ENCODE measurements around the gene QRICH2.
"Not testable (repeated sequence)": the region's sequence is repeated elsewhere in the genome, so short reads cannot be mapped to it uniquely, and the experiment has no call there.

QRICH2 gene

GRCh38 chr17:76246080-76247066 lies 61.7 kb downstream of the QRICH2 start:
- DNase-seq, result peak; percentile 42

DNA sequence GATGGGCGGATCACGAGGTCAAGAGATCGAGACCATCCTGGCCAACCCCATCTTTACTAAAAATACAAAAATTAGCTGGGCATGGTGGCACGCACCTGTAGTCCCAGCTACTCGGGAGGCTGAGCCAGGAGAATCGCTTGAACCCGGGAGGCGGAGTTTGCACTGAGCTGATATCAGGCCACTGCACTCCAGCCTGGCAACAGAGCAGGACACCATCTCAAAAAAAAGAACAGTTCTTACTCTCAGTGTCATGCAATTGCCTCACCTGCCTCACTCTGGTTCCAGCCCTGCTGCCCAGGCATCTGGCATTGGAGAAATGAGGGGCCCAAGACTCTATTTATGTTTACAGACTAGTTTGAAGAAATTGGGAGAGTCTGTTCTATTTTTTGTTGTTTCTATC lies 63.4 kb downstream of the QRICH2 start:
- DNase-seq, result not testable (repeated sequence)

DNA sequence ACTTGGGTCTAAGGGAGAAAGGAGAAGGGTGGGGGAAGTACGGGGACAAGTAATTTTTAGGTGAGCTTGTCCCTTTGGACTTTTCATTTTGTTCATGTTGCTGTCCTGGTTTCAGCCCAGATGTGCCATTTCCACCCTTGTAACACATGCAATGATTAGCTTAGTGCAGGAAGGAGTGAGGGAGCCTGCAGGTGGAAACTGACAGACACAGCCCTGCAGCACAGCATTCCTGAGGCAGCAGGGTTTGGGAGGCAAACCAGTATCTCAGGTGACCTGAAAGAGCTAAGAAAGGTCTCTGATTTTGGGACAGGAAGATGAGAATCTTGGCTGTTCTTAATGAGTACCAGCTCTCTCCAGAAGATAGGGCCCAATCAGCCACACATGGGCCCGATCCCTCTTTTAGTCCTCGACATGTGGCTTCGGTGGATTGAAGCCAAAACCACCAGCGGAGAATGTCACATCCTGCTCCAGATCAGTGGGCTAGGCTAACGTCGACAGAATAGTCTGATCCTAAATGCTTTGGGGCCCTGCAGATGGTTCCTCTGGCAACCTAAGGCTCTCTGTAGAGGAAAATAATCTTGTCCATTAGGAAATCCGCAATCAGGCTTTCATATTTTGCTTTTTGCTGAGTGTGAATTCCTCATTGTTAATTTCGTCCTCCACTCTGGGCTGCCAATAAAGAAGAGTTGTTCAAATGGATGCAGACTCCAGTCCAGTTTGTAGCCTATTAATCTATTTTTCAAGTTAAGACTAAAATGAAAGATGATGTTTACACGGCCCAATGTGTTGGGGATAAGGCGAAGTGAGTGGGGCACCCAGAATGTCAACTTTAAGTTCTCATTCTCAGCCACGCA lies 64.0 kb downstream of the QRICH2 start:
- no peak for DNase-seq

- DNase-seq, result no peak
Measured at GRCh38 chr17:76241691-76242255, 66.3 kb downstream of the QRICH2 start.

DNA sequence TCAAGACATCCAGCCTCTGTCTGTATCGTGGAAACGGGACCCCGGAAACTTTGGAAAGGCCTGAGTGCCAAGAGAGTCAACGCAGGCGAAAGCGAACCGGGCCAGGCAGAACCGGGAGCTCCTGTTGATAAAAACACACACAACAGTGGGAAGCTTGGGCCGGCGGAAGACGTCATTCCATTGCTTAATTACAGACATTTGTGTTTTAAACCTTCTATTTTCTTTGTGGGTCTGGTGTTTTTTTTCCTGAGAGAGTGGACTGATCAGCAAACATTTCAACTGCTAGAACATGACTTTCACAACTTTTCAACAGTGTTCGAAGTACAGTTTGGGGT lies 66.9 kb downstream of the QRICH2 start:
- no peak for DNase-seq

DNA sequence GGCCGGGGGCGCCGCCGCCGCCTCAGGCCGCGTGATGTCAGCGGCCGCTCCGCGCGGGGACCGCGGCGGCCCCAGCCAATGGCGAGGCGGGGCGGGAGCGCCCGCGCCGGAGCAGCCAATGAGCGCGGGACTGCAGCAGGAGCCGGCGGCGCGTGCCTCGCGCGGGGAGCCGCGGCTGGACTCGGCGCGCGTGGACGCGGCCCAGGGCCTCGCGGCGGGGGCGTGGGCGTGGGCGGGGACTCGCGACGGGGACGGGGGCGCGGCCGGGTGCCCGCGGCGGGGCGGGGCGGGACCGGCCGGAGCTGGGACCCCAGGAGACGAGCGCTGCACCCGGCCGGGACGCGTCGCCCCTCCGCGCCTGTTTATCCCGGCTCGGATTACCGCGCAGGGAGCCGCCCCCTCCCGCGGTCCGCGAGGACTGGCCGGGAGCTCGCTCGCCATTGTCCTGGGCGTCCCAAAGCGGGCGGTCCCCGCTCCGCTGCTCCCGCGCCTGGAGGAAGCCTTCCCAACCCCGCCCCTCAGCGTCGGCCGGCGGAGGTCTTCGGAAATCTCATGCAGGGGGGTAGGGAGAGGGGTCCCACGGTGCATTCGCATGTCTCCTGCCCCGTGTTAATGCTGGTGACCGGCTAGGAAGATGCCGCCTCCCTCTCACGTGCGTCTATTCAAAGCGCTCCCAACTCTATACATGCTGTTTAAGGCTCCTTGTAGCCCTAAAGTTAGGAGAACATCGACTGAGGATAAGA lies 67.4 kb downstream of the QRICH2 start, which contains the start of gene RNF157:
TSS of gene RNF157 (minus strand) at position 33 of the 743 bp plus-strand sequence. CDS start 253 bp downstream, outside the sequence.
- DNase-seq, result peak; percentile 82

DNA sequence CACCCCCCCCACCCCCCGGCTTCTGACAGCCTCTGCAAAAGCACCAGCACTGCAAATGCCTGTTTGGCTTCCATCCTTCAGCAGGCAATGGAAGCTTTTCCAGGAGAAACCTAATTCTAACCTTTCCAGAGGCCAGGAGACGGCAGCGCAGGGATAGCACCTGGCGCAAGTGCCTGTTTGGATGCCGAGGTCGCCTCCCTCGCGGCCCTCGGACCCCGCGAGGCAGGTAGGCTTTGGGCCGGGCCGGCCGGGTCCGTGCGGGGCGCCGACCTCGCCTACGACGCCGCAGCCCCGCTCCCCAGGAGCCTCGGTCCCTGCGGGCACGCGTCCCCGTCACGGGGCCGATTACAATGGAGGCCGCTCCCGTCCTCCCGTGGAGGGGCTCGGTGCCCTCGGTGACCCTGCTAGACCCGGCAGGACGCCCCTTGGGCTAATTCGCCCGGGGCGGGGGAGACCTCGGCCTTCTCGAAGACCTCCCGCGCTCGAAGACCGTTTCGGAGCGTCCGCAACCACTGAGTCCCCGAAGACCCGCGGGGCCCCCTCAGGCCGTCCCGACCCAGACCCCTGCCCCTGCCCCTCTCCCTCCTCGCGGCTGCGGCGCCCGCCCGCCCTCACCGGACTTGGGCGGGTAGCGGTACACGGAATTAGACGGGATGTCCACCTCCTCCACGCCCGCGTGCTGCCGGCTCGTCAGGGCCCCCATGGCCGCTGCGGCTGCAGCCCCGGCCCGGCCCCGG lies 68.4 kb downstream of the QRICH2 start:
- no peak for DNase-seq

- no peak for DNase-seq
Measured at GRCh38 chr17:76238847-76239537, 69.1 kb downstream of the QRICH2 start.

GRCh38 chr17:76237859-76238313 lies 70.2 kb downstream of the QRICH2 start:
- no peak for DNase-seq

DNA sequence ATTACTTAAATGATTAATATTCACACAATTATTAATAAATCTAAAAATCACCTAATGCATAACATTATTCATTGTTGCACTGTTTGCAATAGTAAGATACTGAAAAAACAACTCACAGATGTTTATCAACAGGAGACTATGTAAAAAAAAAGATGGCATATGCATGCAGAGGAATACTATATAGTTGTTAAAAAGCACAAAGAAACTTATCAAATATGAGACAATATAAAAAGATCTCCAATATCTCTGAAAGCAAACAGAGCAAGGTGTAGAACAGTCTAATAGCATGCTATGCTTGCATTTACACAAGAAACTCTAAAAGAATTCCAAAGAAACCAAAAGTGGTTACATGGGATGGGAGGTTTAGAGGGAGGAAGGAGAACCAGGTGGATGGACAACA lies 71.5 kb downstream of the QRICH2 start:
- no peak for DNase-seq

- no peak for DNase-seq
Measured at GRCh38 chr17:76235883-76236282, 72.2 kb downstream of the QRICH2 start.

DNA sequence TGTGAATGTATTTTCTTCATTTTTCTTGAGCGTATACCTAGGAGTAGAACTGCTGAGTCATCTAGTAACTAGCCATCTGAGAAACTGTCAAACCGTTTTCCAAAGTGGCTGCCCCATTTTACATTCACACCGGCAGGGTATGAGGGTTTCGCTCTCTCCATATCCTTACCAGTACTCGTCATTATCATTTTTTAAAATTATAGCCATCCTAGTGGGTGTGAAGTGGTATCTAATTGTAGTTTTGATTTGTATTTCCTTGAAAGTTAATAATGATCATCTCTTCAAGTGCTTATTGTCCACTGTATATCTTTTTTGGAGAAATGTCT lies 73.8 kb downstream of the QRICH2 start:
- no peak for DNase-seq

DNA sequence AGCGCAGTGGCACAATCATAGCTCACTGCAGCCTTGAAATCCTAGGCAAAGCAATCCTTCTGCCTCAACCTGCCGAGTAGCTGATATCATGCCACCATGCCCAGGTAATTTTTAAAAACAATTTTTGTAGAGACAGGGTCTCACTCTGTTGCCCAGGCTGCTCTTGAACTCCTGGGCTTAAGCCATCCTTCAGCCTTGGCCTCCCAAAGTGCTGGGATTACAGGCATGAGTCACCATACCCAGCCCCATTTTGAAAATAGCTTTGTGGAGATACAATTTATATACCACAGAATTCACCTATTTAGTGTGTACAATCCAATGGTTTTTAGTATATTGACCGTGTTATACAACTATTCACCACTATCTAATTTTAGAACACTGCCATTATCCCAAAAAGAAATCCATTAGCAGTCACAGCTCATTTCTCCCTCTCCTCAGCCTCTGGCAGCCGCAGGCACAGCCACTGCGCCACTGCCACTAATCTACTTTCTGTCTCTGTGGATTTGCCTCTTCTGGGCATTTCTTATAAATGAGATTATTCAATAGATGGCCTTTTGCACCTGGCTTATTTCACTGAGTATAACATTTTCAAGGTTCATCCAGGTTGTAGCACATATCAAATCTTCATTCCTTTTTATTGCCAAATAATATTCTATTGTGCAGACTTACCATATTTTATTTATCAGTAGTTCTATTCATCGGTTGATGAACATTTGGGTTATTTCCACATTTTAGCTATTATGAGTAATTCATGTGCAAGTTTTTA lies 74.3 kb downstream of the QRICH2 start:
- DNase-seq, result no peak

DNA sequence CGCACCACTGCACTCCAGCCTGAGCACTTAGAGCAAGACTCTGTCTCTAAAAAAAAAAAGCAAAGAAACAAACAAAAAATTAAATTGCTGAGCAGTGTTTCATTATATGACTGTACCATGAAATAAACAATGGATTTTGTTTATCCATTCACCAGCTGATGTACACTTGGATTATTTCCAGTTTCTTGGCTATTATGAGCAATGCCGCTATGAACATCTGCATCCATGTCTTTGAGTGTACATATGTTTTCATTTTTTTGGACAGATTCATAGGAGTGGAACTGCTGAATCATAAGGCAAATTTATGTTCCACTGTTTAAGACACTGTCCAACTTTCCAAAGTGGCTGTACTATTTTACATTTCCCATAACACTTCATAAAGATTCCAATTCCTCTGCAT lies 75.7 kb downstream of the QRICH2 start:
- DNase-seq, result no peak

DNA sequence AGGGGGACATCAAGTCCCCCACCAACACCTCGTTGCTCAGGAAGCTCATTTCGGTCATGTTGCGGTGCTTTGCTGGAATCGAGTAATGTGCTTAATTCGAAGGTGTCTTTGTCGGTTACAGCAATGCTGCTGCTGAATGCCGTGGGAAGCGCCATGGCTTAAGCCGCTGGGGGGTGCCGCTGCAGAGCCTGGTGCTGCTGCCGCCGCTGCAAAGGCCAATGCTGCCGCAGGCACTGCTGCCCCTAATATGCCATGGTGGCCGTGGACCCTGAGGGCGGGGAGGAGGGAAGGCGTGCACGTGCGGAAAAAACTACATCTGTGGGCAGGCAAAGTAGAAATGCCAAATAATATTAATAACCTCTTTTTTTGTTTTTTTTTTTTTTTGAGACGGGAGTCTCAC lies 81.3 kb downstream of the QRICH2 start:
- DNase-seq, result not testable (repeated sequence)

GRCh38 chr17:76225373-76226086 lies 82.5 kb downstream of the QRICH2 start:
- DNase-seq, result not testable (repeated sequence)

Data from CD4-positive, alpha-beta T cell treated with Interleukin-12 subunit alpha and Interleukin-12 subunit beta, for 1 hour (primary cell).